ENCODE data around the gene FXYD6. TPM values are rescaled to one million over a fixed set of nuclear protein-coding genes. Genes with fewer than 3 reads are reported as not detected.
A peak's percentile ranks its signal among the peaks of the same experiment; 100 is the strongest.

FXYD6 gene
- total RNA-seq, 4 donors from 2014 or later: 2.9 to 17.7 (median 5.4) TPM

DNA sequence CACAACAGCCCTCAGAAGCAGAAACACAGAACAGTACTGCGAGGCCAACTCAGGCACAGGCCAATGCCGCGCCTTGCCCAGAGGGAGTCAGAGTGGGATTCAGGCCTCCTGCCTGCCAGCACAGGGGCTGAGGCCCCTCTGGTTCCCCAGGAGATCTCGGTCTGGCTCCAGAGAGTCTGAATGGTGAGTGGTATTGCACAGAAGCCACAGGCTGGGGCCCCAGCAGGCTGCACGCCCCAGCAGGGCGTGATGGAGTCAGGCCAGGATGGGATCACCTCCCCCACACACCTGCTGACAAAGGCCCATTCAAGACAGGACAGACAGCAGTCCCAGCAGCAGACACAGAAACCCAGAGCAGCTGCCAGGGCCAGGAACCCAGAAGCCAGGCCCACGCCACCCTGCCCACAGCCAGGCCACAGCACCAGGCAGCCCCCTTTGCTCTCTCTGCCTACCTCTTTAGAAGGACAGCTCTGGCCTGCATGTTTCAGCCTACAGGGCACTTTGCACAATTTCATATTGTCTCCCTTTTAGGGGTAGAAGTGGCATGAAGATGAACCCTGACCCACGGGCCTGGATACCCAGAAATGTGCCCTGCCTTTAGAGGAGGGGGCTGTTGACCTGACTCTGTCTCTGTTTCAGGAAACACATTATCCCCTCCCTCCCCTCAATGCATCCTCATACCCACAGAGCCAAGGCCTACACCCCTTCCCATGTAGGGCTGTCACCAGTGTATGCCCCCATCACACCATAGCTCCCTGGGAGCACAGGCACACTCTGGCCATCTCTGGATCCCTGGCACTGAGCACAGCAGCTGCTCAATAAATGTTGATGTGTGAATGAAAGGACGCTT, 6.1 kb downstream of the FXYD6 start:
- intact Hi-C loops (cut with DNase I; ENCODE audit: low total_unique reads): no loop called here
- Histone ChIP-seq H3K4me3 (no peak overlapping the region), H3K36me3 (no peaks in the 10 kb centered on the region), H3K27me3 (peaks cover 5 to 8% (median 7%) of the 10 kb centered on the region in 3 donors), H3K27ac (peak overlapping the region in 3 of 4 donors; percentile 35 to 47 (median 38)), H3K4me1 (peaks cover 6 to 29% of the 10 kb centered on the region in 2 donors), H3K9me3 (no peaks in the 10 kb centered on the region)
- in situ Hi-C loops (cut with MboI; ENCODE audit: low sequenced_read_pairs in 4 of 4): no loop called here
- ATAC-seq (no peak), DNase-seq (no peak)
- TF ChIP-seq, protein P1, sequence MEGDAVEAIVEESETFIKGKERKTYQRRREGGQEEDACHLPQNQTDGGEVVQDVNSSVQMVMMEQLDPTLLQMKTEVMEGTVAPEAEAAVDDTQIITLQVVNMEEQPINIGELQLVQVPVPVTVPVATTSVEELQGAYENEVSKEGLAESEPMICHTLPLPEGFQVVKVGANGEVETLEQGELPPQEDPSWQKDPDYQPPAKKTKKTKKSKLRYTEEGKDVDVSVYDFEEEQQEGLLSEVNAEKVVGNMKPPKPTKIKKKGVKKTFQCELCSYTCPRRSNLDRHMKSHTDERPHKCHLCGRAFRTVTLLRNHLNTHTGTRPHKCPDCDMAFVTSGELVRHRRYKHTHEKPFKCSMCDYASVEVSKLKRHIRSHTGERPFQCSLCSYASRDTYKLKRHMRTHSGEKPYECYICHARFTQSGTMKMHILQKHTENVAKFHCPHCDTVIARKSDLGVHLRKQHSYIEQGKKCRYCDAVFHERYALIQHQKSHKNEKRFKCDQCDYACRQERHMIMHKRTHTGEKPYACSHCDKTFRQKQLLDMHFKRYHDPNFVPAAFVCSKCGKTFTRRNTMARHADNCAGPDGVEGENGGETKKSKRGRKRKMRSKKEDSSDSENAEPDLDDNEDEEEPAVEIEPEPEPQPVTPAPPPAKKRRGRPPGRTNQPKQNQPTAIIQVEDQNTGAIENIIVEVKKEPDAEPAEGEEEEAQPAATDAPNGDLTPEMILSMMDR (IDR thresholded peaks at IDR 0.05 in 4 of 5, conservative IDR thresholded peaks at IDR 0.05 in 1 of 5): no peak
- no peak for TF ChIP-seq POLR2A (IDR thresholded peaks at IDR 0.05)

DNA sequence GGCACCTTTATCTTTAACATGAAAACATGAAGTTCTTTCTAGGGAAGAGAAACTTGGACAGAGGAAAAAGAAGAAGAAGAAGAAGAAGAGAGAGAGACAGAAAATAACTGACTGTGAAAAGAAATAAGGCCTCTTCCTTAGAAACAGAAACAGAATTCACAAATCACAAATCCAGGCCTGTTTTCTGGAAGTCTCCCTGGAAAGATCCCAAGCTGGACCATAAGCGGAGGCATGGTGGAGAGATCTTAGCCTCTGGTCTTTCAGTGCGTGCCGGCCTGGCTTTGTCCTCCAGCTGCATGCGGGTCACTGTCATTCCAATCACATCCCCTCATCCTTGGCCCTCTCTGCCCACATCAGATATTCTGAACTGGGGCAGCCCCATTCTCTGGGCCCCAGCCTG, 6.9 kb downstream of the FXYD6 start:
- H3K27ac ChIP-seq: peak overlapping the region; percentile 10 to 55 (median 36)
- H3K9me3 ChIP-seq: no peaks in the 10 kb centered on the region
- H3K4me3 ChIP-seq: no peak overlapping the region
- intact Hi-C loops (cut with DNase I; ENCODE audit: low total_unique reads) (no loop called here), in situ Hi-C loops (cut with MboI; ENCODE audit: low sequenced_read_pairs in 4 of 4) (no loop called here)
- TF ChIP-seq, protein P1 (IDR thresholded peaks at IDR 0.05 in 4 of 5, conservative IDR thresholded peaks at IDR 0.05 in 1 of 5): no peak
- no peak for TF ChIP-seq POLR2A (IDR thresholded peaks at IDR 0.05)
- no peak for ATAC-seq
- peaks cover 0 to 8% (median 7%) of the 10 kb centered on the region in 3 donors for H3K27me3 ChIP-seq
- DNase-seq: no peak
- no peaks in the 10 kb centered on the region for H3K36me3 ChIP-seq
- peaks cover 0 to 22% of the 10 kb centered on the region in 2 donors for H3K4me1 ChIP-seq

DNA sequence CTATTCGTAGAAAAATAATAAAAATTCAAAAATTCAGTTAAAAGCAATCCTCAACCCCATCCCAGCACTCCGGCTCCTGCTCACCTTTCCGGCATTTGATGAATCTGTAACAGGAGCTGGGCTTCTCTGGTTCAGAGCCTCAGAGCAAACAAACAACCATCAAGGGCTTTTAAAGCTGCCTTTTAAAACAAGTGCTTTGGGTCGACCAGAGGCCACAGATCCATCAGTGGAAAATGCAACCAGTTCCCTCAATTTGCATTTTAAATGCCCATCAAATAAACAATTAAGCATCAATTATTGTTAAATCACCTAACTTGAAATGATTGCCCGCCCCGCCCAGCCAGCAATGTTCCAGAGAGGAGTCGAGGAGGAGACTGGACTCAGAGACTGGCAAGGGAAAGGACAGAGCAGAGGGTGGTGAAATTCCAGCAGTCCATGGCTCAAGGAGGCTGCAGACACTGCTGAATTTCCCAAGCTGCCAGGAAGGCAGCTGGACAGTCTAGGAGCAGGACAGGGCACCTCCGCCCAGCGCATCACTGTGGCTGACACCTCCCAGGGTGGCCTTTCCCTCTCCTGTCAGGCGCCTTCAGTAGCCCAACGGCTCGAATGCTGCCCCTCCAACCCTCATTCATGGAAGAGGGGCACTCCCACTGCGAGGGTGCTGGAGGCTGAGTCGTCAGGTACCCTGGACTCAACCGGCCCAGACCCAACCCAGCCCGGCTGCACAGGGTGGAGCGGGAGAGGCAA, 7.5 kb downstream of the FXYD6 start:
- no peak overlapping the region for H3K4me3 ChIP-seq
- in situ Hi-C loops (cut with MboI; ENCODE audit: low sequenced_read_pairs in 4 of 4) (no loop called here), intact Hi-C loops (cut with DNase I; ENCODE audit: low total_unique reads) (no loop called here)
- peaks cover 0 to 7% (median 7%) of the 10 kb centered on the region in 3 donors for H3K27me3 ChIP-seq
- ATAC-seq: no peak
- H3K9me3 ChIP-seq: no peaks in the 10 kb centered on the region
- H3K4me1 ChIP-seq: peaks cover 0 to 24% of the 10 kb centered on the region in 2 donors
- H3K36me3 ChIP-seq: no peaks in the 10 kb centered on the region
- TF ChIP-seq, protein P1 (IDR thresholded peaks at IDR 0.05 in 4 of 5, conservative IDR thresholded peaks at IDR 0.05 in 1 of 5): no peak
- peak overlapping the region; percentile 10 to 55 (median 36) for H3K27ac ChIP-seq
- no peak for DNase-seq

DNA sequence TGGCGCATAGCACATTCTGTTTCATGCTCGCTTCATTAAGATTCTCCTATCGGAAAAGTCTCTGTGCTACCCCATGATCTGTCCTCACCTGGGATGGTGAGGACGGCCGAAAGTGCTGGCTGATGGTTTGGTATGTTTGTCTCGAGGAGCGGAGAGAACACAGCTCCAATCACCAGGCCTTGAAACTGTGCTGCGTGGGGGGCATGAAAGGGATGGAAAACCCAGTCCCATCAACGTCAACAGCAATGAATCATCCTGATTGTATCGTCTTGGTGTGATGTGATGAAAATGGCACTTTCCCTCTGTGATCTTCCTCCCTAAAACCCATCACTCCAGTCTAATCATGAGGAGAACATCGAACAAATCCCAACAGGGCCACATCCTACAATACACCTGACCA, 8.4 kb downstream of the FXYD6 start:
- H3K27ac ChIP-seq: no peak overlapping the region
- ATAC-seq (no peak), DNase-seq (no peak)
- no peak overlapping the region for H3K4me3 ChIP-seq
- H3K27me3 ChIP-seq: peaks cover 0 to 7% (median 4%) of the 10 kb centered on the region in 3 donors
- intact Hi-C loops (cut with DNase I; ENCODE audit: low total_unique reads): no loop called here
- H3K9me3 ChIP-seq: no peaks in the 10 kb centered on the region
- peaks cover 0 to 16% of the 10 kb centered on the region in 2 donors for H3K4me1 ChIP-seq
- in situ Hi-C loops (cut with MboI; ENCODE audit: low sequenced_read_pairs in 4 of 4): no loop called here
- TF ChIP-seq, protein P1 (IDR thresholded peaks at IDR 0.05 in 4 of 5, conservative IDR thresholded peaks at IDR 0.05 in 1 of 5): no peak
- H3K36me3 ChIP-seq: no peaks in the 10 kb centered on the region

All from gastrocnemius medialis (tissue), 4 donors.